Parathyroid adenoma (tissue), 2 donors: Measurements from ENCODE around the gene SLC9A6.
A peak's percentile ranks its signal among the peaks of the same experiment; 100 is the strongest.

Experiments
- H2AFZ ChIP-seq: fragments of 300-600 bp; sonication (generic); one replicate; pipeline ENCODE4 v1.7.0; 2017; ENCODE audit warnings: antibody characterized with exemption, mild to moderate bottlenecking
- H3K27ac ChIP-seq: fragments of 300-600 bp; sonication (generic); one replicate; pipeline ENCODE4 v1.7.0; 2017
- H3K27me3 ChIP-seq: fragments of 300-600 bp; sonication (generic); one replicate; pipeline ENCODE4 v1.7.0; 2017; ENCODE audit warnings: low read length; ENCODE audit not compliant: control insufficient read depth, insufficient read depth
- H3K36me3 ChIP-seq: fragments of 300-600 bp; sonication (generic); one replicate; pipeline ENCODE4 v1.7.0; 2017; ENCODE audit warnings: low read length; ENCODE audit not compliant: control insufficient read depth, insufficient read depth
- H3K4me1 ChIP-seq: fragments of 300-600 bp; sonication (generic); one replicate; pipeline ENCODE4 v1.7.0; 2017; ENCODE audit warnings: control low read depth
- H3K4me2 ChIP-seq: fragments of 300-600 bp; sonication (generic); one replicate; pipeline ENCODE4 v1.7.0; 2017; ENCODE audit warnings: low read length
- H3K4me3 ChIP-seq: fragments of 300-600 bp; sonication (generic); one replicate; pipeline ENCODE4 v1.7.0; 2017; ENCODE audit warnings: low read depth, low read length
- H3K79me2 ChIP-seq: fragments of 300-600 bp; sonication (generic); one replicate; pipeline ENCODE4 v1.7.0; 2017; ENCODE audit warnings: control low read depth
- H3K9ac ChIP-seq: fragments of 300-600 bp; sonication (generic); one replicate; pipeline ENCODE4 v1.7.0; 2017; ENCODE audit warnings: mild to moderate bottlenecking
- H3K9me3 ChIP-seq: fragments of 300-600 bp; sonication (generic); one replicate; pipeline ENCODE4 v1.7.0; 2017; ENCODE audit warnings: low read length; ENCODE audit not compliant: control insufficient read depth
- TF ChIP-seq, protein P1 (sequence below): fragments of 300-600 bp; sonication (generic); IDR thresholded peaks from one replicate; pipeline ENCODE4 v1.7.0; 2017; ENCODE audit warnings: antibody characterized with exemption, mild to moderate bottlenecking
- donor health status: primary hyperparathyroidism.

The SLC9A6 gene

DNA sequence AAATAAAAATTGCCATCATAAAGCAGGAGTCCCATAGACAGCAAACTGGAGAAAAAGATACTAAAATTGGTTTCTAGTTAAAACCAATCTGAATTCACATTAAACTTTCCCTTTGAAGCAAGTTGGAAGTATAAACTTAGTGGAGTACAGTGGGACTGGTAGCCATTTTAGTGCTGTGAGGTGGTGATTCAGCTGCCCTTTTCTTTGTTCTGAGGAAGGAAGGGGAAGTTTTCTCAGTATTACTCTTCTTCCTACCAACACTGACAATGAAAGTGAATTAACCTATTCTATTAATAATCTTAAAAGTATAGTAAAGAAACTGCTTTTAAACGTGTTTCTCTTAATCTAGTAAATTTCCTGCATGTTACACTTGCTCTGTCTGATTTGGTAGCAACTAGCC, 36.7 kb downstream of the SLC9A6 start:
- TF ChIP-seq, protein P1, sequence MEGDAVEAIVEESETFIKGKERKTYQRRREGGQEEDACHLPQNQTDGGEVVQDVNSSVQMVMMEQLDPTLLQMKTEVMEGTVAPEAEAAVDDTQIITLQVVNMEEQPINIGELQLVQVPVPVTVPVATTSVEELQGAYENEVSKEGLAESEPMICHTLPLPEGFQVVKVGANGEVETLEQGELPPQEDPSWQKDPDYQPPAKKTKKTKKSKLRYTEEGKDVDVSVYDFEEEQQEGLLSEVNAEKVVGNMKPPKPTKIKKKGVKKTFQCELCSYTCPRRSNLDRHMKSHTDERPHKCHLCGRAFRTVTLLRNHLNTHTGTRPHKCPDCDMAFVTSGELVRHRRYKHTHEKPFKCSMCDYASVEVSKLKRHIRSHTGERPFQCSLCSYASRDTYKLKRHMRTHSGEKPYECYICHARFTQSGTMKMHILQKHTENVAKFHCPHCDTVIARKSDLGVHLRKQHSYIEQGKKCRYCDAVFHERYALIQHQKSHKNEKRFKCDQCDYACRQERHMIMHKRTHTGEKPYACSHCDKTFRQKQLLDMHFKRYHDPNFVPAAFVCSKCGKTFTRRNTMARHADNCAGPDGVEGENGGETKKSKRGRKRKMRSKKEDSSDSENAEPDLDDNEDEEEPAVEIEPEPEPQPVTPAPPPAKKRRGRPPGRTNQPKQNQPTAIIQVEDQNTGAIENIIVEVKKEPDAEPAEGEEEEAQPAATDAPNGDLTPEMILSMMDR = no peak
- H3K9ac ChIP-seq = no peak overlapping the region
- no peak overlapping the region for H3K4me2 ChIP-seq
- H3K4me1 ChIP-seq = no peaks in the 10 kb centered on the region
- H3K4me3 ChIP-seq = no peak overlapping the region
- no peaks in the 10 kb centered on the region for H3K27me3 ChIP-seq
- H3K9me3 ChIP-seq = no peaks in the 10 kb centered on the region
- H3K27ac ChIP-seq = no peak overlapping the region
- no peak overlapping the region for H2AFZ ChIP-seq
- H3K79me2 ChIP-seq = no peaks in the 10 kb centered on the region
- H3K36me3 ChIP-seq = no peaks in the 10 kb centered on the region

DNA sequence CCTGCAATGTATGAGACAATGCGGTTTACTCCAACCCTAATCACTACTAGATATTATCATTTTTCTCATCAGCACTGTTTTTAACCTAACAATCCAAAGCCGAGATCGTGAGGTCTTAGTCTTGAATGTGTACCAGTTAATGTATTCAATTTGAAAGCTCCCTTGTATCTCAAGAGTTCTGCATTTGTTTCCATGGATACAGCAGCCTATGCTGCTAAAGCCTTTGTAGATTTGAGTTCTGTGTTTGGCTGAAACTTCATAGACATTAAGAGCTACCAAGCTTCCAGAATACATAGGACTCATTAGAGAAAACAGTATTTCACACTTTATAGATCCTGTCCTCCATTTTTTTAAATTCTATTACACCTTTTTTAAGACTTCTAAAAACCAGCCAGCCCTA, 39.9 kb downstream of the SLC9A6 start:
- Histone ChIP-seq H2AFZ (no peak overlapping the region), H3K27ac (no peak overlapping the region), H3K79me2 (no peaks in the 10 kb centered on the region), H3K9ac (no peak overlapping the region), H3K9me3 (no peaks in the 10 kb centered on the region), H3K27me3 (no peaks in the 10 kb centered on the region), H3K4me3 (no peak overlapping the region), H3K4me1 (peaks cover 5% of the 10 kb centered on the region), H3K36me3 (no peaks in the 10 kb centered on the region), H3K4me2 (no peak overlapping the region)
- TF ChIP-seq, protein P1 = no peak

DNA sequence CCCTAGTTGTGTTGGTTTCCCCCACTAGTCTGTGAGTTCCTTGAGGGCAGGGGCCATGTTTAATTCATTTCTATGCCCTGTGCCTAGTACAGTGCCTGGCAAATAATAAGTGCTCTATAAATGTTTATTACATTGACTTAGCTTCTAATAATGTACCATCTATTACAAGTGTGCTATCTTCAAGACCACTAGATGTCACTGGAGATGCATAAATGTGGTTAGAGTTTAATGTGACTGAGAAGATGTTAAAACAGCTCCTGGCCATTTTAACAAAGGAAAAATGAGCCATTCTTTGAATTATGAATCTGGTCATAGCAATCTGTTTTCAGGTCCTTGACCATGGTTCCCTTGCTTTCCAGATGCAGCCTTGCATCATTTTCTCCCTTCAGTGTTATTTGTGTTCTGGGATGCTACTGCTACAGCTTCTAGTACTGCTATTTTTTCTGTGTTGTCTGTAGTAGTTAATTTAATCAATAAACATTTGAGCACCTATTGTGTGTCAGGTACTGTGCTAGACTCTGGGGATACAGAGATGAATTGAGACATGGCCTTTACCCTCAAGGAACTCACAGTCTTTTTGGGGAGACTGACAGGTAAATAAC, 43.2 kb downstream of the SLC9A6 start:
- Histone ChIP-seq H2AFZ (no peak overlapping the region), H3K4me2 (no peak overlapping the region), H3K36me3 (no peaks in the 10 kb centered on the region), H3K27me3 (no peaks in the 10 kb centered on the region), H3K9ac (no peak overlapping the region), H3K4me1 (peaks cover 7% of the 10 kb centered on the region), H3K9me3 (no peaks in the 10 kb centered on the region), H3K4me3 (no peak overlapping the region), H3K27ac (no peak overlapping the region), H3K79me2 (no peaks in the 10 kb centered on the region)
- TF ChIP-seq, protein P1 = peak; percentile 56

DNA sequence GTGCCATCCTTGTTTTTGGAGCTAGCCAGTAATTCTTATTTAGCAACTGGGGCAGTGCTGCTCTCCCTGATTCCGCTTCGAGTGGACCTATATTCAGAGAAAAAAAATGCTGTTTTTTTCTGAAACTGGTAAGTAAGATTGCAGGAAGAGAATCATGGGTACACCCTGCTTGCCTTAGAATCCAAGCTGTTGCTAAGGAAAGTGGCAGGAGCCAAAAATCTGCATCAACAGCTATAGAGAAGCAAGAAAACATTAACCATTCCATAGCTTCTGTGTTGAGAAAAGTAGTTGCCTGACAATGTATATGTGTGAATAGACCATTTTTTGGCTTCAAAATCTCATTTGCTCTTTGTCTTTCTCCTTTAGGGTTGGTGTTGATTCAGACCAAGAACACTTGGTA, 44.5 kb downstream of the SLC9A6 start:
- no peaks in the 10 kb centered on the region for H3K36me3 ChIP-seq
- peak overlapping the region; percentile 60 for H3K27ac ChIP-seq
- no peaks in the 10 kb centered on the region for H3K79me2 ChIP-seq
- TF ChIP-seq, protein P1 = no peak
- no peaks in the 10 kb centered on the region for H3K27me3 ChIP-seq
- peaks cover 7% of the 10 kb centered on the region for H3K4me1 ChIP-seq
- H3K4me2 ChIP-seq = no peak overlapping the region
- no peak overlapping the region for H3K9ac ChIP-seq
- H3K4me3 ChIP-seq = no peak overlapping the region
- no peaks in the 10 kb centered on the region for H3K9me3 ChIP-seq
- no peak overlapping the region for H2AFZ ChIP-seq
